Left lung (tissue), 10 donors: ENCODE measurements around the gene ANKS1A. TPM values are rescaled to one million over a fixed set of nuclear protein-coding genes. Genes with fewer than 3 reads are reported as not detected.
A peak's percentile ranks its signal among the peaks of the same experiment; 100 is the strongest.
"Not testable (repeated sequence)": the region's sequence is repeated elsewhere in the genome, so short reads cannot be mapped to it uniquely, and the experiment has no call there.

Experiments
- ATAC-seq: fragments of 200-7000 bp; cut with Tn5 transposase; one replicate; pipeline ENCODE4 v1.9.1; 2020; ENCODE audit warnings: moderate library complexity
- DNase-seq, 4 donors: peaks; one replicate each; pipeline ENCODE4 v3.0.0-alpha.2; 2013 to 2020
- H3K27ac ChIP-seq, 2 donors: fragments of 200-600 bp; sonication (generic) in 1 of 2; one replicate each; pipeline versions ENCODE4 v1.5.0 to v1.8.0; 2020 to 2021
- H3K27me3 ChIP-seq, 2 donors: fragments of 200-600 bp; sonication (generic) in 1 of 2; one replicate each; pipeline versions ENCODE4 v1.5.0 to v1.8.0; 2020 to 2021
- H3K36me3 ChIP-seq, 2 donors: fragments of 200-600 bp; sonication (generic) in 1 of 2; one replicate each; pipeline versions ENCODE4 v1.5.0 to v1.8.0; 2020 to 2021
- H3K4me1 ChIP-seq, 2 donors: fragments of 200-600 bp; one replicate each; pipeline ENCODE4 v1.8.0; 2021
- H3K4me3 ChIP-seq, 2 donors: fragments of 200-600 bp; sonication (generic) in 1 of 2; one replicate each; pipeline versions ENCODE4 v1.5.0 to v1.8.0; 2020 to 2021; ENCODE audit warnings: mild to moderate bottlenecking in 1 of 2
- H3K9me3 ChIP-seq, 2 donors: fragments of 200-600 bp; sonication (generic) in 1 of 2; one replicate each; pipeline versions ENCODE4 v1.5.0 to v1.8.0; 2020 to 2021
- CTCF ChIP-seq, 2 donors: fragments of 200-600 bp; sonication (generic) in 1 of 2; IDR thresholded peaks; one replicate each; pipeline versions ENCODE4 v1.5.0 to v1.8.0; 2021; ENCODE audit warnings: antibody characterized with exemption in 2 of 2
- intact Hi-C, 2 donors: fragments of 100-400 bp; cut with DNase I; formaldehyde crosslinking; loops; one replicate each; pipeline versions ENCODE4 v1.11.2 to v1.14.2; 2022
- polyA plus RNA-seq, 6 donors: library from polyadenylated mRNA; unstranded; fragments of 120-200 nt; gene quantifications; one replicate each; pipeline ENCODE4 v1.2.1, GENCODE V29; 2013; ENCODE audit not compliant: insufficient read length in 6 of 6
- total RNA-seq, 2 donors: library from RNA; stranded (reverse); fragmentation: NEBNext Ultra II Directional; extraction: Animal tissue kit (Norgen Biotek cat#: 25700); gene quantifications; one replicate each; pipeline ENCODE4 v1.2.1, GENCODE V29; 2021
- donor health status: DM: no; HTN: yes; CAD: no.
- donor health status: DM: no; HTN: no; CAD: no.

Gene ANKS1A
- total and polyA plus RNA-seq, 8 donors: 23.0 to 45.4 (median 26.4) TPM

GRCh38 chr6:34928220-34928619 lies 39.2 kb downstream of the ANKS1A start:
- H3K4me3 ChIP-seq: no peak overlapping the region
- ATAC-seq (no peak), DNase-seq (no peak)
- peaks cover 0 to 13% of the 10 kb centered on the region in 2 donors for H3K4me1 ChIP-seq
- no peaks in the 10 kb centered on the region for H3K36me3 ChIP-seq
- no peaks in the 10 kb centered on the region for H3K9me3 ChIP-seq
- H3K27me3 ChIP-seq: no peaks in the 10 kb centered on the region
- no peak overlapping the region for H3K27ac ChIP-seq
- intact Hi-C loops: no loop called here
- no peak for TF ChIP-seq CTCF (IDR thresholded peaks at IDR 0.05)

- Histone ChIP-seq H3K4me1 (peaks cover 0 to 13% of the 10 kb centered on the region in 2 donors), H3K36me3 (no peaks in the 10 kb centered on the region), H3K9me3 (no peaks in the 10 kb centered on the region), H3K27ac (no peak overlapping the region), H3K27me3 (no peaks in the 10 kb centered on the region), H3K4me3 (no peak overlapping the region)
- DNase-seq (no peak), ATAC-seq (no peak)
- intact Hi-C loops: no loop called here
- no peak for TF ChIP-seq CTCF (IDR thresholded peaks at IDR 0.05)
Measured at GRCh38 chr6:34928695-34929094, 39.6 kb downstream of the ANKS1A start.

GRCh38 chr6:34929241-34929978 lies 40.4 kb downstream of the ANKS1A start:
- no peak for ATAC-seq
- TF ChIP-seq CTCF (IDR thresholded peaks at IDR 0.05): no peak
- Histone ChIP-seq H3K4me3 (no peak overlapping the region), H3K27ac (no peak overlapping the region), H3K9me3 (no peaks in the 10 kb centered on the region), H3K4me1 (peaks cover 0 to 18% of the 10 kb centered on the region in 2 donors), H3K36me3 (no peaks in the 10 kb centered on the region), H3K27me3 (no peaks in the 10 kb centered on the region)
- intact Hi-C loops: no loop called here
- DNase-seq: no peak

- intact Hi-C loops: no loop called here
- Histone ChIP-seq H3K4me3 (no peak overlapping the region), H3K27ac (no peak overlapping the region), H3K27me3 (no peaks in the 10 kb centered on the region), H3K36me3 (no peaks in the 10 kb centered on the region), H3K4me1 (peaks cover 0 to 26% of the 10 kb centered on the region in 2 donors), H3K9me3 (no peaks in the 10 kb centered on the region)
- ATAC-seq: no peak
- TF ChIP-seq CTCF (IDR thresholded peaks at IDR 0.05): no peak
- no peak for DNase-seq
Measured at GRCh38 chr6:34930221-34930620, 41.2 kb downstream of the ANKS1A start.

- H3K4me3 ChIP-seq, H3K27me3 ChIP-seq, H3K36me3 ChIP-seq, H3K27ac ChIP-seq, DNase-seq, ATAC-seq, intact Hi-C loops, H3K9me3 ChIP-seq: not testable (repeated sequence)
- H3K4me1 ChIP-seq: peaks cover 0 to 30% of the 10 kb centered on the region in 2 donors
Measured at GRCh38 chr6:34932202-34932601, 43.1 kb downstream of the ANKS1A start.

- TF ChIP-seq CTCF (IDR thresholded peaks at IDR 0.05): no peak
- intact Hi-C loops: no loop called here
Measured at GRCh38 chr6:34934516-34934915, 45.5 kb downstream of the ANKS1A start.

More at GRCh38 chr6:34934516-34934915, 45.5 kb downstream of the ANKS1A start:
- DNase-seq (peak in 3 of 4 donors; percentile 48 to 85 (median 49)), ATAC-seq (peak; percentile 62)
- Histone ChIP-seq H3K4me3 (no peak overlapping the region), H3K36me3 (no peaks in the 10 kb centered on the region), H3K27me3 (no peaks in the 10 kb centered on the region), H3K4me1 (peaks cover 0 to 37% of the 10 kb centered on the region in 2 donors), H3K9me3 (no peaks in the 10 kb centered on the region), H3K27ac (no peak overlapping the region)
